NCI-H2171 treated with DMSO at 0.1 percent for 48 hours (cell line): ENCODE results near the gene RBPJ.

Experiments used
- DNase-seq: peaks from one replicate; lab custom pipeline; 2025; lab: John Stamatoyannopoulos, UW

RBPJ gene

GRCh38 chr4:26420438-26420837 lies 99.6 kb downstream of the RBPJ start:
- no peak for DNase-seq

GRCh38 chr4:26420913-26421312 lies 100.1 kb downstream of the RBPJ start:
- no peak for DNase-seq

- no peak for DNase-seq
Measured at GRCh38 chr4:26424153-26424552, 103.3 kb downstream of the RBPJ start.

- DNase-seq: no peak
Measured at GRCh38 chr4:26424838-26425237, 104.0 kb downstream of the RBPJ start.

GRCh38 chr4:26425953-26426352 lies 105.1 kb downstream of the RBPJ start:
- DNase-seq: no peak

GRCh38 chr4:26426892-26427291 lies 106.1 kb downstream of the RBPJ start:
- DNase-seq: no peak

GRCh38 chr4:26429910-26430309 lies 109.1 kb downstream of the RBPJ start:
- no peak for DNase-seq

- DNase-seq: no peak
Measured at GRCh38 chr4:26431461-26432180, 110.8 kb downstream of the RBPJ start.

GRCh38 chr4:26432419-26432818 lies 111.6 kb downstream of the RBPJ start:
- no peak for DNase-seq

GRCh38 chr4:26433556-26433955 lies 112.7 kb downstream of the RBPJ start:
- DNase-seq: no peak

GRCh38 chr4:26434030-26434639 lies 113.3 kb downstream of the RBPJ start:
- no peak for DNase-seq

GRCh38 chr4:26441102-26441501 lies 120.3 kb downstream of the RBPJ start:
- DNase-seq: no peak

GRCh38 chr4:26441771-26442170 lies 121.0 kb downstream of the RBPJ start:
- DNase-seq: no peak

GRCh38 chr4:26447378-26447777 lies 126.6 kb downstream of the RBPJ start:
- no peak for DNase-seq

GRCh38 chr4:26450418-26450817 lies 129.6 kb downstream of the RBPJ start:
- DNase-seq: no peak

- no peak for DNase-seq
Measured at GRCh38 chr4:26451597-26451996, 130.8 kb downstream of the RBPJ start.

- no peak for DNase-seq
Measured at GRCh38 chr4:26452565-26453531, 132.0 kb downstream of the RBPJ start.

GRCh38 chr4:26454961-26455360 lies 134.1 kb downstream of the RBPJ start:
- no peak for DNase-seq

- DNase-seq: no peak
Measured at GRCh38 chr4:26455571-26455970, 134.8 kb downstream of the RBPJ start.

- no peak for DNase-seq
Measured at GRCh38 chr4:26457412-26457811, 136.6 kb downstream of the RBPJ start.

- no peak for DNase-seq
Measured at GRCh38 chr4:26458157-26458561, 137.3 kb downstream of the RBPJ start.

- DNase-seq: peak; percentile 34
Measured at GRCh38 chr4:26459054-26459755, 138.4 kb downstream of the RBPJ start.
